ENCODE results near the gene NUP210L.
"Not testable (repeated sequence)": the region's sequence is repeated elsewhere in the genome, so short reads cannot be mapped to it uniquely, and the experiment has no call there.

Gene NUP210L

GRCh38 chr1:154094411-154094810 lies 60.5 kb downstream of the NUP210L start:
- no peak for DNase-seq

DNA sequence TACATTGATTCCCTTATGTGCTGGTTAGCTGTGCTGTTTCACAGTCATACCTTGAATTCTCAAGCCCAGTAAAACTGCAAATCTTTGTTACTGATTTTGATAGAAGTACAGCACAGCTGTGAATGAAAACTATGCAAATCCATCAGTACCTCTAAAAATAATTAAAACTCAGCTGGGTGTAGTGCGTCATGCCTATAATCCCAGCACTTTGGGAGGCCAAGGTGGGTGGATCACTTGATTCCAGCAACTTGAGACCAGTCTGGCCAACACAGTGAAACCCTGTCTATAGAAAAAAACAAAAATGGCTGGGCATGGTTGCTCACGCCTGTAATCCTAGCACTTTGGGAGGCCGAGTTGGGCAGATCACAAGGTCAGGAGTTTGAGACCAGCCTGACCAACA lies 61.2 kb downstream of the NUP210L start:
- no peak for DNase-seq

DNA sequence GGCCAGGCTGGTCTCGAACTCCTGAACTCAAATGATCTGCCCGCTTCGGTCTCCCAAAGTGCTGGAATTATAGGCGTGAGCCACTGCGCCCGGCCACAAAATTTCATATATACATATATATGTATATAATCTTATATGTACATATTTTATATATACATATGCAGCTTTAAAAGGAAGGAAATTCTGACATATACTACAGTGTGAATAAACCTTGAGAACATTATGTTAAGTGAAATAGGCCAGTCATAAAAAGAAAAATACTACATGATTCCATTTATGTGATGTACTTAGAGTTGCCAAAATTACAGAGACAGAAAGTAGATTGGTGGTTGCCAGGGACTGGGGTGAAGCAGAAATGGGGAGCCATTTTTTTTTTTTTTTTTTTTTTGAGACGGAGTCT lies 63.2 kb downstream of the NUP210L start:
- no peak for DNase-seq

GRCh38 chr1:154087574-154087973 lies 67.3 kb downstream of the NUP210L start:
- DNase-seq: no peak

DNA sequence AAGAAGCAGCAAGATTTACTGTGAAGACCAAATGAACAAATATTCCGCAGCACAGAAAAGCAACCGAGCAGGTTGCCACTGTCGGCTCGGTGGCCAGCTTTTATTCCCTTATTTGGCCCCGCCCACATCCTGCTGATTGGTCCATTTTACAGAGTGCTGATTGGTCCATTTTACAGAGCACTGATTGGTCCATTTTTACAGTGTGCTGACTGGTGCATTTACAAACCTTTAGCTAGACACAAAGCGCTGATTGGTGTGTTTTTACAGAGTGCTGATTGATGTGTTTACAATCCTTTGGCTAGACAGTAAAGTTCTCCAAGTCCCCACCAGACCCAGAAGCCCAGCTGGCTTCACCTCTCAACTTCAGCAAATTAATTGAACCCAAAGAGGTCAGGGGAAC lies 71.8 kb downstream of the NUP210L start:
- not testable (repeated sequence) for DNase-seq

DNA sequence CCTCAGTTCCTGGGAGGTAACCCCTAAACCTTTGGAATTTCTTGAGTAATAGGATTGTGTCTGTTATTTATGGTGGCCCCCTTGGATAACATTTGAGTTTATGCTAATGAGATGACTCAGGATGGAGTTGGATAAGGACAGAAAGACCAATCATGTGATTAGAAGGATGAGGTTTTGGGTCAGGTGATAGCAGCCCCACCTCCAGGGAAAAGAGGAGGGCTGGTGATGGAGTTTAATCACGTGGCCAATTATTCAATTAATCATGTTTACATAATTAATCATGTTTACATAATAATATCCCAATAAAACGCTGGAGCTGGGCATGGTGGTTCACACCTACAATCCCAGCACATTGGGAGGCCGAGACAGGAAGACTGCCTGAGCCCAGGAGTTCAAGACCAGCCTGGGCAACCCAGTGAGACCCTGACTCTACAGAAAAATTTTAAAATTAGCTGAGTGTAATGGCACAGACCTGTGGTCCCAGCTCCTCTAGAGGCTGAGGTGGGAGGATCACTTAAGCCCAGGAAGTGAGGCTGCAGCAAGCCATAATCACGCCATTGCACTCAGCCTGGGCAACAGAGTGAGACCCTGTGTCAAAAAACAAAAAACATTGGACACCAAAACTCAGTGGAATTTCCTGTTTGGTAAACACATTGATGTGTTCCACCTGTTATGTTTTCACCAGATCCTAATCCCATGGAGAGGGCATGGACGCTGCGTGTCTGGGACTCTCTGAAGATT lies 73.3 kb downstream of the NUP210L start:
- DNase-seq: no peak

DNA sequence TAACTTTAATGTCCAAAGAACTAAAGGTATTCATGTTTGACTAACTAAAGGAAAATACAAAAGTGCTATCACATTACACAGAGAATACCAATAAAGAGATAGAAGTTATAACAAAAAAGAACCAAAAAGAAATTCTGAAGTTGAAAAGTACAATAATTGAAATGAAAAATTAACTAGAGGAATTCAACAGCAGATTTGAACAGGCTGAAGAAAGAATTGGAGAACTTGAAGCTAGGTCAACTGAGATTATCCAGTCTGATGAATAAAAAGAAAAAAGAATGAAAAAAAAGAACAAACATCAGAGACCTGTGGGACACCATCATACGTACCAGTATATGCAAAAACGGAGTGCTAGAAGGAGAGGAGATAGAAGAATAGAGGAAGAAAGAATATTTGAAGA lies 78.5 kb downstream of the NUP210L start:
- no peak for DNase-seq

DNA sequence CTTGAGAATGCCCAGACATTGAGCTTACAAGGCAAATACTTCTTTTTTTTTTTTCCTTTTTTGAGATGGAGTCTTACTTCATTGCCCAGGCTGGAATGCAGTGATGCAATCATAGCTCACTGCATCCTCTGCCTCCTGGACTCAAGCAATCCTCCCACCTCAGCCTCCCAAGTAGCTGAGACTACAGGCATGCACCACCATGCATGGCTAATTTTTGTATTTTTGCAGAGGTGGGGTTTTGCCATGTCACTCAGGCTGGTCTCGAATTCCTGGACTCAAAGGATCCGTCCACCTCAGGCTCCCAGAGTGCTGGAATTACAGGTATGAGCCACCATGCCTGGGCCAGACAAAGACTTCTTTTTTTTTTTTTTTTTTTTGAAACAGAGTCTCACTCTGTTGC lies 79.1 kb downstream of the NUP210L start:
- DNase-seq: no peak

- DNase-seq: no peak
These were observed 92.6 kb downstream of the NUP210L start for GRCh38 chr1:154062309-154062708.

DNA sequence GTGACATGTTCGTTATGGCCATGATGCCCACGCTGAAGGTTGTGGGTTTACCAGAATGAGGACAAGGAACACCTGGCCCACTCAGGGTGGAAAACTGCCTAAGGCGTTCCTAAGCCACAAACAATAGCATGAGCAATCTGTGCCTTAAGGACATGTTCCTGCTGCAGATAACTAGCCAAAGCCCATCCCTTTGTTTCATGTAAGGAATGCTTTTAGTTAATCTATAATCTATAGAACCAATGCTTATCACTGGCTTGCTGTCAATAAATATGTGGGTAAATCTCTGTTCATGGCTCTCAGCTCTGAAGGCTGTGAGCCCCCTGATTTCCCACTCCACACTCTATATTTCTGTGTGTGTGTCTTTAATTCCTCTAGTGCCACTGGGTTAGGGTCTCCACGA lies 107.4 kb downstream of the NUP210L start:
- DNase-seq: not testable (repeated sequence)

GRCh38 chr1:154033697-154034096 lies 121.2 kb downstream of the NUP210L start:
- DNase-seq: not testable (repeated sequence)

- no peak for DNase-seq
These were observed 134.9 kb downstream of the NUP210L start for GRCh38 chr1:154019940-154020339.

GRCh38 chr1:154019269-154019668 lies 135.6 kb downstream of the NUP210L start:
- no peak for DNase-seq

GRCh38 chr1:154014154-154014907 lies 140.5 kb downstream of the NUP210L start:
- DNase-seq: no peak

DNA sequence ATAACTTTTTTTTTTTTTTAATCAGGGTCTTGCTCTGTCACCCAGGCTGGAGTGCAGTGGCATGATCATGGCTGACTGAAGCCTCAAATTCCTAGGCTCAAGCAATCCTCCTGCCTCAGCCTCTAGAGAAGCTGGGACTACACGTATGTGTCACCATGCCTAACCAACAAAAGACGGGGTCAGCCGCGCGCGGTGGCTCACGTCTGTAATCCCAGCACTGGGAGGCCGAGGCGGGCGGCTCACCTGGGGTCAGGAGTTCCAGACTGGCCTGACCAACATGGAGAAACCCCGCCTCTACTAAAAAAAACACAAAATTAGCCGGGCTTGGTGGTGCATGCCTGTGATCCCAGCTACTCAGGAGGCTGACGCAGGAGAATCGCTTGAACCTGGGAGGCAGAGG lies 142.3 kb downstream of the NUP210L start:
- not testable (repeated sequence) for DNase-seq

- DNase-seq: no peak
These were observed 142.7 kb downstream of the NUP210L start for GRCh38 chr1:154012129-154012528.

GRCh38 chr1:154006136-154006535 lies 148.7 kb downstream of the NUP210L start:
- no peak for DNase-seq

DNA sequence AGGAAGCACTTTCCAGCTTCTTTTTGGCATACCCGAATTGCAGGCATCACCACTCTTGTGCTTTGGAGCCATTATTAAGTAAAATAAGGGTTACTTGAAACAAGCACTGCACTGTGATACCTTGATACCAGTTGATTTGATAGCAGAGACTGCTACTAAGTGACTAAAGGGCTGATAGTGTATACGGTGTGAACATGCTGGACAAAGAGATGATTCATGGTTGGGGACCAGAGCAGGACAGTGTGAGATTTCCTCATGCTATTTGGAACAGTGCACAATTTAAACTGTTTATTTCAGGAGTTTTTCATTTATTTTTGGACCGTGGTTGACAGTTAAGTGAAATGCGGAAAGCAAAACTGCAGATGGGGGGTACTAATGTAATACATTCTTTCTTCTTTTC lies 154.5 kb downstream of the NUP210L start:
- no peak for DNase-seq

DNA sequence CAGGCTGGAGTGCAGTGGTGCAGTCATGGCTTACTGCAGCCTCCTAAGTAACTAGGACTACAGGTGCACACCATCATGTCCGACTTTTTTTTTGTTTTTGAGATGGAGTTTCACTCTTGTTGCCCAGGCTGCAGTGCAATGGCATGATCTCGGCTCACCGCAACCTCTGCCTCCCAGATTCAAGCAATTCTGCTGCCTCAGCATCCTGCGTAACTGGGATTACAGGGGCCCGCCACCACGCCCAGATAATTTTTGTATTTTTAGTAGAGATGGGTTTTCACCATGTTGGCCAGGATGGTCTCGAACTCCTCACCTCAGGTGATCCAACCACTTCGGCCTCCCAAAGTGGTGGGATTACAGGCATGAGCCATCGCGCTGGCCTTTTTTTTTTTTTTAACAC lies 158.0 kb downstream of the NUP210L start:
- not testable (repeated sequence) for DNase-seq

DNA sequence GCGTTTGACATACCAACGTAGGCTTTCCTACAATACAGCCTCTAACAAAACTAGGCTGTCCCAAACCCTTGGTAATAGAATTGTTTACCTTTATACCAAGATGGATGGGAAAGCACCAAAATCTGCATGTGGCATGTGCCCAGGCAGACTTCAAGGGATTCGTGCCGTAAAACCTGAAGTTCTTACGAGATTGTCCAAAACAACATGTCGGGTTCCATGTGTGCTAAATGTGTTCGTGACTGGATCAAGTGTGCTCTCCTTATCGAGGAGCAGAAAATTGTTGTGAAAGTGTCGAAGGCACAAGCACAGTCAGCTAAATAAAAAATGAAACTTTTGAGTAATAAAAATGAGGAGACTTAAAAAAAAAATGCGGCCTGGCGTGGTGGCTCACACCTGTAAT lies 159.2 kb downstream of the NUP210L start:
- no peak for DNase-seq

- DNase-seq: no peak
These were observed 159.7 kb downstream of the NUP210L start for GRCh38 chr1:153995202-153995601.

DNA sequence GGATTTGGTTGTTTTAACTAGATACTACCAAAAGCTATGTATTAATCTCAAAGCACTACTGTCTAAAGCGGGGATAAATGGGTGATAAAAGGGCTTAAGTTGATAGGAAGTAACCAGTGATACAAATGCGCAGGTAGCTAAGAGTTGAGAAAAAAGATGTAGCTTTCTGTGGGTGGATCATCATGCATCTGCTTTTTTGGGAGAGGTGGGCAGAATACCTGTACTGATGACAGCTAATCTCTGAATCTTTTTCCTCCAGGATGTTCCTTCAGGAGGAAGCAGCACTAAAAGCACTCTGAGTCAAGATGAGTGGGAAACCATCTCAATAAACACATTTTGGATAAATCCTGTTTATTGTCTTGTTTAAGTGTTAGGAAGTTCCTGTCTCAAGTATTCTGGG lies 163.1 kb downstream of the NUP210L start:
- no peak for DNase-seq

DNA sequence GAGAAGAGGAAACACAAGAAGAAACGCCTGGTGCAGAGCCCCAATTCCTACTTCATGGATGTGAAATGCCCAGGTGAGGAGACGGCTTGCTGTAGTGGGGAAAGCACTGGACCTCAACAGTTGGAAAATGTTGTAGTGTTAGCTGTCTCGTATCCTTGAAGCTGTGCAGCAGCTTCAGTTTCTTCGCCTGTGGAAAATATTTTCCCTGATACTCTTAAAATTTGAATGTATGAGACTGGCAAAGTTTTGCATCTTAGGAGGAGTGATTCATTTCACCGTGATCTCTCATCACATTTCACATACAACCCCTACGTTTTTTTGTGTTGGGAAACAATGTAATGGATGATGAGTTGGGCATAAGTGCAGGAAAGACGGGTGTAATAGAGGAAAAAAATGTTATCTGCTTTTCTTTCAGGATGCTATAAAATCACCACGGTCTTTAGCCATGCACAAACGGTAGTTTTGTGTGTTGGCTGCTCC lies 163.7 kb downstream of the NUP210L start:
- DNase-seq: no peak

GRCh38 chr1:153990468-153991150 lies 164.3 kb downstream of the NUP210L start, which contains the start of gene RPS27:
RPS27 (plus strand) TSS chr1:153990762; CDS start chr1:153990797, 35 bp downstream.
- DNase-seq: peak; percentile 83
